DND-41 (cell line): ENCODE results near the gene TEX26.

Experiments
- CTCF ChIP-seq: IDR thresholded peaks from 2 replicates; pipeline ENCODE4 v1.5.1; 2012; ENCODE audit warnings: borderline replicate concordance, low read length, moderate library complexity, mild to moderate bottlenecking; ENCODE audit not compliant: poor library complexity, severe bottlenecking; ENCODE audit errors: extremely low read depth
- EZH2 ChIP-seq: IDR thresholded peaks from 3 replicates; pipeline ENCODE4 v1.6.1; 2012; ENCODE audit warnings: borderline replicate concordance, low read depth, mild to moderate bottlenecking, moderate library complexity, low read length, inconsistent platforms; ENCODE audit not compliant: severe bottlenecking

- no peak for TF ChIP-seq CTCF
- TF ChIP-seq EZH2 = no peak
Observed at GRCh38 chr13:30900436-30900835, 32.0 kb upstream of the TEX26 start.
